NCI-H2196 treated with DMSO at 0.1 percent for 48 hours (cell line): ENCODE measurements around the gene RABGAP1L.
"Not testable (repeated sequence)": the region's sequence is repeated elsewhere in the genome, so short reads cannot be mapped to it uniquely, and the experiment has no call there.

Experiments
- DNase-seq: peaks from one replicate; lab custom pipeline; 2025; ENCODE audit not compliant: unreplicated experiment; lab: John Stamatoyannopoulos, UW

Gene RABGAP1L

DNA sequence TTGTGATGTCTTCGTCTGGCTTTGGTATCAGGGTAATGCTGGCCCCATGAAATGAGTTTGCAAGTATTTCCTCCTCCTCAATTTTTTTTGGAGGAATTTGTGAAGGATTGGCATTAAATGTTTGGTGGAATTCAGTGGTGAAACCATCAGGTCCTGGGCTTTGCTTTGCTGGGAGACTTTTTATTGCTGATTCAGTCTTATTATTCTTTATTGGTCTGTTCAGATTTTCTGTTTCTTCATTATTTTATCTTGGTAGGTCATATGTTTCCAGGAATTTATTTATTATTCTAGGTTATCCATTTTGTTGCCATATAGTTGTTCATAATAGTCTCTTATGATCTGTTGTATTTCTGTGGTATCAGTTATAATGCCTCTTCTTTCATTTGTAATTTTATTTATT, 126.7 kb downstream of the RABGAP1L start:
- no peak for DNase-seq

DNA sequence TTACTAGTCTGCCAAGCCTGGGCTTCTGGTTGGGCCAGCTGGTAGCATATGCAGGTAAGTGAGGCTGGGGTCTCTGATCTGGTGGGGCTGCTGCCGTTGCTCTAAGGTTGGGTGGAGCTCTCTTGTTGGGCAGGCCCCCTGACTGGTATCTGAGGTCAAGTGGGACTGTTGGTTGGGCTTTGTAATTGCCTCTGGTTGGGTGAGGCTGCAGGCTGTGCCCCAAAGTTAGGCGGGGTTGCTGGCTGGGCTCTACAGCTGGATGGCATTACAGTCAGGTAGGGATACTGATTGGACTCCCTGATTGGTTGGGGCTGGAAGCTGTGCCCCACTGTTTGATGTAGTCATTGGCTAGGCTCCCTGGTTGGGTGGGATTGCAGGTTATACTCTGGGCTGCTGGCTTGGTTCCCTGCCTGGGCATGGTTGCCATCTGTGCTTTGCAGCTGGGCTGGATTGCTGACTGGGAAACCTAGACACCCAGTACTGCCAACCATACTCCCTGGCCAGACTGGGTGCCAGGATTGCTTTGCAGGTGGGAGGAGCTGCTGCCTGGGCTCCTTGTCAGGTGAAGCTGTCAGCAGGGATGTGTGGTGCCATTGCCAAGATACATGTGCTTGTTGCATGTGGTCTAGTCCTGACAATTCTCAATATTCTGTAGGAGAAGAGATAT, 130.5 kb downstream of the RABGAP1L start:
- no peak for DNase-seq

DNA sequence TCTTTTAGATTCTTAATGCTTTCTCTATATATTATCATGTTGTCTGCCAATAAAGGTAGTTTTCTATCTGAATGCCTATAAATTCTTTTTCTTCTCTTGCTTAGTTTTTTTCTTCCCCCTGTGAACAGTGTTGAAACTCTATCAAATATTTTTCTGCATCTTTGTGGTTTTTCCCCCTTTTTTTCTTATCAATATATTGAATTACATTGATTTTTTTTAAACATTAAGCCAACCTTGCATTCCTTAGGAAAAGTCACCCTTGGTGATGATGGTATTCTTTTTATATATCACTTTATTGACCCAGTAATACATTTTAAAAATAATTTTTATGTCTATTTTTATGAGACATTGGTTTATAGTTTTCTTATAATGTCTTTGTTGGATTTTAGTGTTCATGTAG, 131.7 kb downstream of the RABGAP1L start:
- no peak for DNase-seq

DNA sequence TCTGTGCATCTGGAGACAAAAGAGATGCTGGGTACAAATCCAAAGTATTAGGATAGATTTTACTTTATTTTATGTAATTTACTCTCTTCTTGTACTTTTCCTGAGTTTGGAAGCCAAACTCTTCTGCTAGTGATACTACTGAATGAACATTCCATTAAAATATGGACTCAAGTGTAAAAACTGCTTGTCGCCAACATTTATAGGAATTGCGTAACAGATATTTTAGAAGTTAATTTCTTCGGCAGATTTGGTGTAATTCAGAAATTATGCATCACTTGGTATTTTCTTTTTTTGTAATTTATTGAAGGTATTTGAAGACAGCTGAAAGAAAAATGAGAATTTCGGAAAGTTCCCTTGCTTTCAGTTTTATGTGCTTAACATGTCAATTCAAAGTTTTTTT, 137.0 kb downstream of the RABGAP1L start:
- DNase-seq, result no peak

DNA sequence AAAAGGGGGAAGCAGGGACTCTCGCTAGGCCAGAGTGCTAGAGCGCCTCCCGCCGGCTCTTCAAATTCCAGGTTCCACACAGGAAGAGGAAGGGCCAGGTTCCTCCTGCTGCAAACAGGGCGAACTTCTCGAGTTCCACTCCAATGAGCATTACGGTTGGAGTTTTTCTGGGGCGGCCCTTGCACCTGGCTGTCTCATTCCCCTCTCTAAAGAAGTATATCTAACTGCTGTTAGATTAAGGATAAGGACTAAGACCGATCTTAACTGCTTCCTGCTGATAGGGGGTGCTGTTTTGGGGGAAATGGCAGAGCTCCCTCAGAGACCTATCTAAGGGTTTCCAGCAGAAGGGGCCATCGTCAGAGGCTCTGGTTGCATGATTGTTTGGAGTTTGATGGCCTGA, 138.0 kb downstream of the RABGAP1L start:
- no peak for DNase-seq

DNA sequence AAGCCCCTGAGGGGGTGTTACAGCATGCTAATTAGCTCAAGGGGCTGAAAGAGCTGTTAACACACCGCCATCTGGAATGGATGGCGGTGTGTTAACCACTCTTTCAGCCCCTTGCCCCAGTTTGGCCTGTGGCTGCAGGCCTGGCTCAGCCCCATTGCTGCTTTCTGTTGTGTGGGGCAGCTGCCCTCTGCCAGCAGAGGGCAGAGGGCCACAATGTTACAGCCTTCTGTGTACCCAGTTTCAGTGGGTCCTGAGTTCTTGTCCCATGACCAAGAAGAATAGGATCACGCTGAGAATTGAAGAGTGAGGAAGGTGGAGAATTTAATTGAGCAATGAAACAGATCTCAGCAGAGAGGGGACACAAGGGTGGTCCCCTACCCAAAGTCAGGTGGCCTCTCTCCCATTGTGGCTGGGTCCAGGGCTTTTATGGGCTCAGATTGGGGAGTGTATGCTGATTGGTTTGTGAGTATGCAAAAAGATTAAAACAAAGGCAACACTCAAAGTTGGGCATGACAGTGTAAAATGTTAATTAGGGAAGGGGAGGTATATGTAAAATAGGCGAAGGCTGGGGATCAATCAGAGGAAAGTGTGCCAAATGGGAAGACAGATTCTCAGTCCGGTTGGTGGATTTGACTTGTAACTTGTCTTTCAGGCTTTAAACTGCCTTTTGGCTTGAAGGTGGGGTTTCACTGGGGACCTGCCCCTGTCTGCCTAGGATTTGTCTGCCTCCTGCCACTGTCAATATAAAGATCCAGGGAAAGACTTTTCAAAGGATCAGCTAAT, 142.2 kb downstream of the RABGAP1L start:
- no peak for DNase-seq

DNA sequence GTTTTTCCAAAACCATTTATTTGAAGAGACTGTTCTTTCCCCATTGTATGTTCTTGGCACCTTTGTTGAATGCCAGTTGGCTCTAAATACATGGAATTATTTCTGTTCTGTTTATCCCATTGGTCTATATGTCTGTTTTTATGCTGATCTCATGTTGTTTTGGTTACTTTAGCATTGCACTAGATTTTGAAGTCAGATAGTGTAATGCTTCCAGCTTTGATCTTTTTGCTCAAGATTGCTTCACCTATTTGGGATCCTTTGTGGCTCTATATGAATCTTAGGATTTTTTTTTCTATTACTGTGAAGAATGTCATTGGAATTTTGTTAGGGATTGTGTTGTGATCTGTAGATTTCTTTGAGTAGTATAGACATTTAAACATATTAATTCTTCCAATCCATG, 149.3 kb downstream of the RABGAP1L start:
- DNase-seq, result no peak

DNA sequence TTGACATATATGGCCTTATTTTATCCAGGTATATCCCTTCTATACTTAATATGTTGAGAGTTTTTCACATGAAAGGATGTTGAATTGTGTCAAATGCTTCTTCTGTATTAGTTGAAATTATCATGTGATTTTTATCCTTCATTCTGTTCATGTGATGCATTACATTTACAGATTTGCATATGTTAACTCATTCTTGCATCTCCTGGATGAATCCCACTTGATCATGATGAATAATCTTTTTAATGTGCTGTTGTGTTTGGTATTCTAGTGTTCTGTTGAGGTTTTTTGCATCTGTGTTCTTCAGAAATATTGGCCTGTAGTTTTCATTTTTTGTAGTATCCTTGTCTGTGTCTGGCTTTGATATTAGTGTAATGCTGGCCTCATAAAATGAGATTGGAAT, 150.2 kb downstream of the RABGAP1L start:
- no peak for DNase-seq

DNA sequence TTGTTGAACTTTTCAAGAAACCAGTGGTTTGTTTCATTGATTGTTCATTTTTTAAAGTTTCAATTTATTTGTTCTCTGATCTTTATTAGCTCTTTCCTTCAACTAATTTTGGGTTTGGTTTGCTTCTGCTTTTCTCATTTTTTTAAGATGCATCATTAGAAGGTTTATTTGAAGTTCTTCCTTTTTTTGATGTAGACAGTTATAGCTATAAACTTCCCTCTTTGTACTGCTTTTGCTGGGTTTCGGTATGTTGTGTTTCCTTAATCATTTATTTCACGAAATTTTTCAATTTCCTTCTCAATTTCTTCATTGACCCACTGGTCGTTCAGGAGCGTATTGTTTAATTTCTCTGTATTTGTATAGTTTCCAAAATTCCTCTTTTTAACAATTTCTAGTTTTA, 155.1 kb downstream of the RABGAP1L start:
- no peak for DNase-seq

DNA sequence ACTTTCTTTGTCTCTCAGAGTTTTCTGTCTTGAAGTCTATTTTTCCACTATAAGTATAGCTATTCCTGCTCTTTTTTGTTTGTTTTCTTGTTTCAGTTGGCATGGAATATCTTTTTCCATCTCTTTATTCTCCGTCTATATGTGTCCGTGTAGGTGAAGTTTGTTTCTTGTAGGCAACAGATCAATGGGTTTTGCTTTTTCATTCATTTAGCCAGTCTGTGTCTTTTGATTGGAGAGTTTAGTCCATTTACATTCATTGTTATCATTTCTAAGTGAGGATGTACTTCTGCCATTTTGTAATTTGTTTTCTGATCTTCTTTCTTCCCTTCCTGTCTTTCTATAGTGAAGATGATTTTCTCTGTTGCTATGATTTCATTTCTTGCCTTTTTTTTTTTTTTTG, 155.9 kb downstream of the RABGAP1L start:
- DNase-seq, result no peak

DNA sequence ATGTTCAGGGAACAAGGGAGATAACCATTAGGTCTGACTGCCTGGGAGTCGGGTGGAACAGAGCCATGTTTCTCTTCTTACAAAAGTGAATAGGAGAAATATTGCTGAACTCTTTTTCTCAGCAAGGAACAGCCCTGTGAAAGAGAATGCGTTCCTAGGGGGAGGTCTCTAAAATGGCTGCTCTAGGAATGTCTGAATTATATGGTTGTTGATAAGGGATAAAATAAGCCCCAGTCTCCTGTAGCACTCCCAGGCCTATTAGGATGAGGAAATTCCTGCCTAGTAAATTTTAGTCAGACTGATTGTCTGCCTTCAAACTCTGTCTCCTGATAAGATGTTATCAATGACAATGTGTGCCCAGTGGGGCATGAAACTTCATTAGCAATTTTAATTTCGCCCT, 161.6 kb downstream of the RABGAP1L start:
- DNase-seq, result not testable (repeated sequence)

DNA sequence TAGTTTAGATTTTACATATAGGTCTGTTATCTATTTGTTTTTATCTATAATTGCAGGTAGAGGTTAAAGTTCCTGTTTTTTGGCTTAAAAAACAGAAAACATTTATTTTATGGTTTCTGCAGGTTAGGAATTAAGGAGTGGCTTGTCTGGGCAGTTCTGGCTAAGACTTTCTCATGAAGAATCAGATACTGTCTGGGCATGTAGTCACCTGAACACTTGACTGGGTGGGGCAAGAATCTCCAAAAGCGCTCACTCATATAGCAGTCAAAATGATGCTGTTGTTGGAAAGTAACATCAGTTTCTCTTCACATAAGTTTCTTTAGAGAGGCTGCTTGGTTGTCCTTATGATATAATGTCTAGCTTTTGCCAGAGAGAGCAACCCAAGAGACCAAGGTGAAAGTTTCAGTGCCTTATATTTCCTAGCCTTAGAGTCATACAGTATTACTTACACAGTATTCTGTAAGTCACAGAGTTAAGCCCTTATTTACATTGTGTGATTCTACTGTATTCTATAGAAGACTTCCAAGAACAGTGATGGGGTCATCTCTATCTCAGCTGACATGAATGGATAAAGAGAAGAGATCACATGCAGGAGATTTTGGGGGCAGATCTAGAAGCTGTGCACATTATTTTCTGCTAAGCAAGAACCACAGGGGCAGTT, 163.0 kb downstream of the RABGAP1L start:
- no peak for DNase-seq

DNA sequence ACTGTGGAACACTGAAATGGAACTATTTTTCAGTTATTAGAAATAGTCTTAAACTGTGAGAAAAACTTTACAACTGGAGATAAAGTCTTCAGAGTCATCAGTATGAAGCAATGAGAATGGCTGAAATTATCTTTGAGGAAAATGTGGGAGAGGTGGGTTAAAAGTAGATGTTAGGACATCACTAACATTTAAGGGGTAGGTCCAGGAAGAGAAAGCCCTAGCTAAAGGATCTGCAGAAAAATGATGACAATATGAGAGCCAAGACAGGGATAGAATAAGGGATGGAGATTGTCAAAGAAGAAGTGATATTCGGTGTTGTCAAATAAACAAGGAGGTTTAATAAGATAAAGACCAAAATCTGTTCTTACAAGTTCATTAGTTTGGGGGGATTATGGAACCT, 165.2 kb downstream of the RABGAP1L start:
- no peak for DNase-seq

DNA sequence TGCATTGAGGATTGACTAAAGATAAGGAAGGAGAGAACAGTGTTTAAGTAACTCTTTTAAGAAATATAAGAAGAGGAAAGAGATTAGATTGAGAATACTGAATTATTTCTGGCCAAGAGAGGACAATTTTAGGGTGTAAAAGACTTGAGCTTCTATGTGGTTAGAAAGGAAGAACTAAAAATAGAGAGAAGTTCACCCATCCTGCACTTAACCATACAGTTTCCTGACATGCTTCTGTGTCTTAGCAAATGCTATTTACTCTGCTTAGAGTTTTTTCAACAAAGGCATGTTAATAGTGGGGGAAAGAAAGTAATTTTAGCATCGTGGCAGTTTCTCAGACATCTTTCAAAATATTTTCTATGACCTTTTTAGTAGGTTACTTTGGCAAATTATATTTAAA, 165.6 kb downstream of the RABGAP1L start:
- no peak for DNase-seq

DNA sequence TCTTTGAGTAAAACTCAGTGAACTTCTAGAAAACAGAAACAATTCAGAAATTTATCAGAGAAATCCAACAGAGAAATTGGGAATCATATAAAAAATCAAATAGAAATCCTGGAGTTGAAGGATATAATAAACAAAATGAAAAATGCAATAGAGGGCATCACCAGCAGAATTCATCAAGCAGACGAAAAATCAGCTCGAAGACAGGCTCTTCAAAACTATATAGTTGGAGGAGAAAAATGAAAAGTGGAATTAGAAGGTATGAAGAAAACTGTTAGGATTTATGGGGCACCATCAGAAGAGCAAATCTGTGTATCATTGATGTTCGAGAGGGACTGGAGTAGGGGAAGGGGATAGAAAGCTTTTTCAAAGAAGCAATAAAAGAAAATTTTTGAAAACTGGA, 167.0 kb downstream of the RABGAP1L start:
- no peak for DNase-seq

DNA sequence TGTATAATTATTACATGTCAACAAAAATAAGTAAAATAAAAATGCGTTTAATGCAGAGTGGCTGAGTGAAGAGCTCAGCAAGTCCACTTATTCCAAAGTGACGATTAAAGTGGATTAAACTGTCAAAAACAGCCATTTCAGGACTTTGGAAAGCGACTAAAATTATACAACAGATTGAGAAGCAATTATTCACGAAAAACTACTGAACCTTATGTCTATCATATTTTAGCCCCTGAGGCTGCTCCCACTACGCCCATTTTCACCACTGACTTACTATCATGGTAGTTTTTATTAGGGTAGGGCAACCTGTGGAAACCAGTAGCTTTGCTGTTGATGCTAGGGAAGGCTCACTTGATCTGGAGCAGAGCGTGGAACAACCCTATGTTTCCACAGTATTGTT, 174.1 kb downstream of the RABGAP1L start:
- no peak for DNase-seq

DNA sequence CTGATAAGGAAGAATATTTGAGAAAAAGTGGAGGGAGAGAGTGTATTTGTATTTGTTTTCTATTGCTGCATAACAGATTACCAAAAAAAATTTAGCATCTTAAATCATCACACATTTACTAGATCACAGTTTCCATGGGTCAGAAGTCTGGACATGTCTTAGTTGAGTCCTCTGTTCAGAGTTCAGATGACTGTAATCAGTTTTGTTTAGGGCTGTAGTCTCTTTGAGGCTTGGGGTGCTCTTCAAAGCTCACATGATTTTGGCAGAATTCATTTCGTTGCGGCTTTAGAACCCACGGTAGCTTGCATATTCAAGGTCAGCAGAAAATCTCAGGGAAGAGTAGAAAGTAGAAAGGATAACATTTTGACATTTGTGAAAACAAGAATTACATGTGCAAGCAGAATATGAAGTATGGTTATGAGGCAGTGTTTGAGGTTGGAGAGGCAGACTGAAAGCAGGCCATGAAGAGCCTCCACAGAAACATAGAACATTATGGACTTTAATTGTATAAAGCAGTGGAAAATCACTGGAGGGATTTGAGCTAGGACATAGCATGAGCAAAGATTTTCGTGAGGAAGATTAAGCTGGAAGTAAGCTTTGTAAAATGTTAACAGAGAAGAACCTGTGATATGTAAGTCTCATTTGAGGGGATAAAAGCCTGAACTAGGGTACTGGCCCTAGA, 177.8 kb downstream of the RABGAP1L start:
- DNase-seq, result no peak

DNA sequence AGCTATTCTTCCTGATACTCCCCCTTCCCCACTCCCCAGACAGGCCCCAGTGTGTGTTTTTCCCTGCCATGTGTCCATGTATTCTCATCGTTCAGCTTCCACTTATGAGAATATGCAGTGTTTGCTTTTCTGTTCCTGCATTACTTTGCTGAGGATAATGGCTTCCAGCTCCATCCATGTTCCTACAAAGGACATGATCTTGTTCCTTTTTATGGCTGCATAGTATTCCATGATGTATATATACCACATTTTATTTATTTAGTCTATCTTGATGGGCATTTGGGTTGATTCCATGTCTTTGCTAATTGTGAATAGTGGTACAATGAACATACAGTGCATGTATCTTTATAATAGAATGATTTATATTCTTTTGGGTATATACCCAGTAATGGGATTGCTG, 181.1 kb downstream of the RABGAP1L start:
- DNase-seq, result not testable (repeated sequence)

DNA sequence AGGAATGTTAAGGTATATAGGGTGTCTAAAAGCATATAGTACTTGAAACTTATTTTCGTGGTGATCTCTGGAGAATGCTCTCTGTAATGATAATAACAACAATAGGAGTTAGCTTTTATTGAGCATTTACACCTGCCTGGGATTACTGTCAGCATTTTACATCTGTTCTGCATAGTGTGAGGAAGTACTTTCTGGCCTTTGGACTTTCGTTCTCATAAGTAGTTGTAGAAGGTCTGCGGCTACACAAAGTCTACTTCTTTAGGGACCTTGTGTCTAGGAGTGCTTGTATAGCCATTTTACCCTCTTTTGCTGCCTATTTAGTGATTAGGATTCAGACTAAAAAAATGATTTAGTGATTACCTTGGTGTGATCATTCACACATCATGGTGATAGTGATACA, 184.8 kb downstream of the RABGAP1L start:
- no peak for DNase-seq

DNA sequence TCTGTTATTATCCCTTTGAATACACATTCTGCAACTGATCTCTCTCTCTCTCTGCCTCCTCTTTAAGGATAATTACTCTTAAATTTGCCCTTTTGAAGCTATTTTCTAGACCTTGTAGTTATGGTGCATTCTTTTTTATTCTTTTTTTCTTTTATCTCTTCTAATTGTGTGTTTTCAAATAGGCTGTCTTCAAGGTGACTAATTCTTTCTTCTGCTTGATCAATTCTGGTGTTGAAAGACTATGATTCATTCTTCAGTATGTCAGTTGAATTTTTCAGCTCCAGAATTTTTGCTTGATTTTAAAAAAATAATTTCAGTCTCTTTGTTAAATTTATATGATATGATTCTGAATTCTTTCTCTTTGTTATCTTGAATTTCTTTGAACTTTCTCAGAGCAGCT, 192.8 kb downstream of the RABGAP1L start:
- DNase-seq, result no peak

DNA sequence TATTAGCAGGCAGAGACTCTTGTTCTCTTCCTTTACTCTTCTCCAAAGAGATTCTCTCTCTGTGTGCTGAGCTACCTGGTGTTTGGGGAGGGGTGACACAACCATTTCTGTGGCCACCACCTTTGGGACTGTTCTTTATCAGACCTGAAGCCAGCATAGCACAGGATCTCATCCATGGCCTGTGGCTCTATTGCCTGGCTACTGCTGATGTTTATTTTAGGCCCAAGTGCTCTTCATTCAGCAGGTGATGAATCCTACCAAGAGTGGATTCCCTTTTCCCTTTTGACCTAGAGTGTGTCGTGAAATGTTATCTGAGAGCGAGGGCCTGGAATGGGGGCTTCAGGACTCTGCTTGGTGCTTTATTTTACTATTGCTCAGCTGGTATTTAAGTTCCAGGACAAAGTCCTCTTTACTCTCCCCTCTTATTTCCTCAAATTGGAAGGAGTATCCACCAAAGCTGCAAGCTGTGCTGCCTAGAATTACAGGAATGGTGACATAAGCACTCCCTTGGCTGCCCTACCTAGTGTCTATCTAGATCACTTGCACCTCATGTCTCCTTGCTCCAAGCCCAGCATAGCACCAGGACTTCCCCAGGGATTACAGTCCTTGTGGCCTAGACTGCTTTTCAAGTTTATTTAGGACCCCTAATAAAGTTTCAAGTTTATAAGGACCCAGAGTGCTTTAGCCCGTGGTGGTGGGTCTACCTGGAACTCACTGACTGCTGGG, 193.7 kb downstream of the RABGAP1L start:
- no peak for DNase-seq
